HG03095 (cell line): ENCODE data around the gene ARHGAP26.
"Not testable (repeated sequence)": the region's sequence is repeated elsewhere in the genome, so short reads cannot be mapped to it uniquely, and the experiment has no call there.

ENCODE experiments used
- ATAC-seq: cut with Tn5 transposase; IDR thresholded peaks from one replicate; pipeline ENCODE4 v1.9.1; 2021; ENCODE audit warnings: moderate library complexity; ENCODE audit not compliant: unreplicated experiment

ARHGAP26 gene

GRCh38 chr5:143101725-143102386 lies 331.7 kb downstream of the ARHGAP26 start:
- no peak for ATAC-seq

GRCh38 chr5:143102411-143102810 lies 332.2 kb downstream of the ARHGAP26 start:
- no peak for ATAC-seq

- no peak for ATAC-seq
Observed at GRCh38 chr5:143105216-143105905, 335.2 kb downstream of the ARHGAP26 start.

- no peak for ATAC-seq
Observed at GRCh38 chr5:143106174-143106573, 336.0 kb downstream of the ARHGAP26 start.

- ATAC-seq = no peak
Observed at GRCh38 chr5:143108498-143109128, 338.4 kb downstream of the ARHGAP26 start.

- no peak for ATAC-seq
Observed at GRCh38 chr5:143110591-143110990, 340.4 kb downstream of the ARHGAP26 start.

- ATAC-seq = no peak
Observed at GRCh38 chr5:143111799-143112198, 341.6 kb downstream of the ARHGAP26 start.

- ATAC-seq = no peak
Observed at GRCh38 chr5:143113461-143113860, 343.3 kb downstream of the ARHGAP26 start.

GRCh38 chr5:143114481-143114880 lies 344.3 kb downstream of the ARHGAP26 start:
- no peak for ATAC-seq

- ATAC-seq = no peak
Observed at GRCh38 chr5:143115381-143115780, 345.2 kb downstream of the ARHGAP26 start.

GRCh38 chr5:143116814-143117213 lies 346.6 kb downstream of the ARHGAP26 start:
- ATAC-seq = no peak

- ATAC-seq = no peak
Observed at GRCh38 chr5:143117821-143118220, 347.6 kb downstream of the ARHGAP26 start.

- no peak for ATAC-seq
Observed at GRCh38 chr5:143118222-143118621, 348.0 kb downstream of the ARHGAP26 start.

- ATAC-seq = not testable (repeated sequence)
Observed at GRCh38 chr5:143118818-143119217, 348.6 kb downstream of the ARHGAP26 start.

- no peak for ATAC-seq
Observed at GRCh38 chr5:143119291-143119769, 349.2 kb downstream of the ARHGAP26 start.

GRCh38 chr5:143119881-143120341 lies 349.7 kb downstream of the ARHGAP26 start:
- no peak for ATAC-seq

- ATAC-seq = no peak
Observed at GRCh38 chr5:143120460-143121134, 350.4 kb downstream of the ARHGAP26 start.

GRCh38 chr5:143121135-143121475 lies 350.9 kb downstream of the ARHGAP26 start:
- ATAC-seq = no peak

- no peak for ATAC-seq
Observed at GRCh38 chr5:143124593-143124992, 354.4 kb downstream of the ARHGAP26 start.

GRCh38 chr5:143126174-143127019 lies 356.2 kb downstream of the ARHGAP26 start:
- ATAC-seq = no peak
